ENCODE results near the gene UAP1L1.

UAP1L1 gene

DNA sequence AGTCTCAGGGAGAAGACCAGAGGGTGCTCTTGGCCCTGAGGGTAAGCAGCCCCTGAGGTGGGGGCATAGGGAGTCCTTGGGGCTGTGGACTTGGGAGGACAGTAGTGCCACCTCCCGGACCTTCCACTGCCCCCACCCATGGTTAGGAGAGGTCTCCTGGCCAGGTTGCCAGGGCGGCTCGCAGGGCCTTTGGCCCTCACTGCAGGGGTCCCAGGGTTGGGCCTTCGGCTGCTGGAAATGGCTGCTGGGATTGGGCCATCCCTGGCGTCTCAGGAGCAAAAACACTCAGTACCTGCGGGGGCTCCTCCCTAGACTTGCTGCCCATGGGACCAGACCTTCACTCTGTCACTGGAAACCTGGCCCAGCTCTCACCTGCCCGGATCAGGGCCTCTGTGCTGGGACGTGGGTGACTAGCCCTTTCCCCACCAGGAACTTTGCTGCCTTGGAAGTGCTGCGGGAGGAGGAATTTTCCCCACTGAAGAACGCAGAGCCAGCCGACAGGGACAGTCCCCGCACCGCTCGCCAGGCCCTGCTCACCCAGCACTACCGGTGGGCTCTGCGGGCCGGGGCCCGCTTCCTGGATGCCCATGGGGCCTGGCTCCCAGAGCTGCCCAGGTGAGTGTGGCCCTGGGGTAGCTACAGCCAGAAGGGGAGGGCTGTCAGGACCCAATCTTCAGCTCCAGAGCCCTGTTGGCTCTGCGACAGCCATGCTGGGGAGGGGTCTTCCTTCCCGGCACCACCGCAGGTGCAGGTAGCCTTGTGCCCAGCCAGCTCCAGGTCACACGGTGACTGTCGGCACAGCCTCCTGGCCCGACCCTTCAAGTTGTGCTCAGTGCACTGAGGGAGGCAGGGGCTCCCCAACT, 3.2 kb downstream of the UAP1L1 start (continued):
- TF ChIP-seq, protein P1, sequence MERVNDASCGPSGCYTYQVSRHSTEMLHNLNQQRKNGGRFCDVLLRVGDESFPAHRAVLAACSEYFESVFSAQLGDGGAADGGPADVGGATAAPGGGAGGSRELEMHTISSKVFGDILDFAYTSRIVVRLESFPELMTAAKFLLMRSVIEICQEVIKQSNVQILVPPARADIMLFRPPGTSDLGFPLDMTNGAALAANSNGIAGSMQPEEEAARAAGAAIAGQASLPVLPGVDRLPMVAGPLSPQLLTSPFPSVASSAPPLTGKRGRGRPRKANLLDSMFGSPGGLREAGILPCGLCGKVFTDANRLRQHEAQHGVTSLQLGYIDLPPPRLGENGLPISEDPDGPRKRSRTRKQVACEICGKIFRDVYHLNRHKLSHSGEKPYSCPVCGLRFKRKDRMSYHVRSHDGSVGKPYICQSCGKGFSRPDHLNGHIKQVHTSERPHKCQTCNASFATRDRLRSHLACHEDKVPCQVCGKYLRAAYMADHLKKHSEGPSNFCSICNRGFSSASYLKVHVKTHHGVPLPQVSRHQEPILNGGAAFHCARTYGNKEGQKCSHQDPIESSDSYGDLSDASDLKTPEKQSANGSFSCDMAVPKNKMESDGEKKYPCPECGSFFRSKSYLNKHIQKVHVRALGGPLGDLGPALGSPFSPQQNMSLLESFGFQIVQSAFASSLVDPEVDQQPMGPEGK (tag by site-specific recombination; IDR thresholded peaks at IDR 0.05), result no peak
- TF ChIP-seq ZNF843 (tag by site-specific recombination; IDR thresholded peaks at IDR 0.05), result no peak
- no peak for TF ChIP-seq SALL2 (tag by site-specific recombination; IDR thresholded peaks at IDR 0.05; ENCODE audit: borderline replicate concordance)
- TF ChIP-seq IKZF3 (tag by site-specific recombination; IDR thresholded peaks at IDR 0.05), result no peak
- TF ChIP-seq, protein P2, sequence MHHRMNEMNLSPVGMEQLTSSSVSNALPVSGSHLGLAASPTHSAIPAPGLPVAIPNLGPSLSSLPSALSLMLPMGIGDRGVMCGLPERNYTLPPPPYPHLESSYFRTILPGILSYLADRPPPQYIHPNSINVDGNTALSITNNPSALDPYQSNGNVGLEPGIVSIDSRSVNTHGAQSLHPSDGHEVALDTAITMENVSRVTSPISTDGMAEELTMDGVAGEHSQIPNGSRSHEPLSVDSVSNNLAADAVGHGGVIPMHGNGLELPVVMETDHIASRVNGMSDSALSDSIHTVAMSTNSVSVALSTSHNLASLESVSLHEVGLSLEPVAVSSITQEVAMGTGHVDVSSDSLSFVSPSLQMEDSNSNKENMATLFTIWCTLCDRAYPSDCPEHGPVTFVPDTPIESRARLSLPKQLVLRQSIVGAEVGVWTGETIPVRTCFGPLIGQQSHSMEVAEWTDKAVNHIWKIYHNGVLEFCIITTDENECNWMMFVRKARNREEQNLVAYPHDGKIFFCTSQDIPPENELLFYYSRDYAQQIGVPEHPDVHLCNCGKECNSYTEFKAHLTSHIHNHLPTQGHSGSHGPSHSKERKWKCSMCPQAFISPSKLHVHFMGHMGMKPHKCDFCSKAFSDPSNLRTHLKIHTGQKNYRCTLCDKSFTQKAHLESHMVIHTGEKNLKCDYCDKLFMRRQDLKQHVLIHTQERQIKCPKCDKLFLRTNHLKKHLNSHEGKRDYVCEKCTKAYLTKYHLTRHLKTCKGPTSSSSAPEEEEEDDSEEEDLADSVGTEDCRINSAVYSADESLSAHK (tag by site-specific recombination; IDR thresholded peaks at IDR 0.05), result no peak

DNA sequence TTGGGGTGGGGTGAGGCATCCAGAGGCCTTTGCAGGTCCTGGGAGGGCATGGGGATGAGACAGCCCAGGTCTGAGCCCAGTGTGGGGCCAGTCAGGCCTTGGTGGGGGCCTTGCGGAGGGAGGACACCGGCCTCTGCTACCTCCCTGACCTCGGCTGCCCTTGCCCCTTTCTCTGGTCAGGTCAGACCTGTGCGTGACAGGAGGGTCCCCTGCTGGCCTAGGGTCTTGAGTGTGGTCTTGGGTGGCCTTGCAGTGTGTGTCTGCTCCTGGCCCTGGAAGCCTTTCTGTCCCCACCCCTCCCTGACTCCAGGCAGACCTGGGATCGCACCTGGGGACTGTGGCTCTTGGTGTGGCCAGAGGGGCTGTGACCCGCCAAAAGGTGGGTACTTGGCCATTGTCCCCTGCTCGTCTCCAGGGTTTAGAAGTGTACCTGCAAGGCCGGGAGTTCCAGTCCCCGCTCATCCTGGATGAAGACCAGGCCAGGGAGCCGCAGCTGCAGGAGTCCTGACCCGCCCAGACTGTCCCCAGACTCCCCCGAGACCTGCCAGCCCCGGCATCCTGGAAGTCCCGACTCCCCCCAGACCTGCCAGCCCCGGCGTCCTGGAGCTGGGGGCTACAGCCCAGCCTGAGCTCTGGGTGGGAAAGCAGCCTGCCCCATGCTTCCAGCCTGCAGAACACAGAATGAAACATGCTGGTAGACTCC, 5.1 kb downstream of the UAP1L1 start:
- ChIA-PET POLR2A (interaction anchor here (1.0 to 7.8 kb wide), 2 partner anchors 13 to 30 kb away, joined by 3 to 137 read pairs; partner anchors contain the start of gene SAPCD2), CTCF (interaction anchor here (0.6 to 5.9 kb wide), 5 partner anchors 15 to 1751 kb away, joined by 3 to 34 read pairs (median 6); no protein-coding TSS in a partner anchor)
- Histone ChIP-seq H3K27ac (ENCODE audit: extremely low read depth, low read depth, low read length) (no peak overlapping the region), H3K36me3 (ENCODE audit: control insufficient read depth in 2 of 2, insufficient read depth in 1 of 2, low read length in 2 of 2) (peaks cover 0 to 46% of the 10 kb centered on the region in 2 experiments; a peak in 1 of 3 replicates), H3K9me3 (ENCODE audit: control insufficient read depth, insufficient read depth, low read depth, low read length) (no peaks in the 10 kb centered on the region), H3K4me1 (ENCODE audit: control insufficient read depth, insufficient read depth, low read length) (no peaks in the 10 kb centered on the region; the same call in 1 of the 2 replicates), H3K4me3 (ENCODE audit: low read depth, low read length) (no peak overlapping the region)
- TF ChIP-seq OSR2 (tag by site-specific recombination; IDR thresholded peaks at IDR 0.05) (no peak), ZNF514 (tag by site-specific recombination; IDR thresholded peaks at IDR 0.05) (no peak), ZNF830 (tag by site-specific recombination; IDR thresholded peaks at IDR 0.05; ENCODE audit: low read depth) (no peak), ZNF214 (tag by site-specific recombination; IDR thresholded peaks at IDR 0.05; ENCODE audit: borderline replicate concordance) (no peak), ZNF571 (tag by site-specific recombination; IDR thresholded peaks at IDR 0.05) (no peak), ZBTB17 (tag by site-specific recombination; IDR thresholded peaks at IDR 0.05) (no peak), ZNF549 (tag by site-specific recombination; IDR thresholded peaks at IDR 0.05) (no peak), ZNF132 (tag by site-specific recombination; IDR thresholded peaks at IDR 0.05; ENCODE audit: borderline replicate concordance) (no peak), ZNF658 (tag by site-specific recombination; IDR thresholded peaks at IDR 0.05) (no peak), ZBTB8A (tag by site-specific recombination; IDR thresholded peaks at IDR 0.05) (no peak), ZNF146 (tag by site-specific recombination; IDR thresholded peaks at IDR 0.05) (no peak), KLF16 (tag by site-specific recombination; IDR thresholded peaks at IDR 0.05) (no peak)

DNA sequence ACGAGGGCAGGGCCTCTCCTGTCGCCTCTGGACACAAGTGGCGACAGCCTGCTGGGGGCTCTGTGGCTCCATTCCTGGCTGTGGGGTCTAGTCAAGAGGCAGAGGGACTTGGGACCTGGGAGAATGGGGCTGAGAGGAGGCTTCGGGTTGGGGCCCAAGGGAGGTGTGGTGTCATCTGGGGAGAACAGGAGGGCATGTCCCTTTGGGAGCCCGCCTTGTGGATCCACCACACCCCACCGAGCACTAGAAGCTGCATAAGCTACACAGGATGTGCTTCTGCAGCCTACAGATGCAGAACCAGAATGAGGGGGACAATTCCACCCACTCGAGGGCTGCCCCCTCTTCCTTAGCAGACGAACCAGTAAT, 5.6 kb downstream of the UAP1L1 start:
- no peak for TF ChIP-seq ZNF223 (tag by site-specific recombination; IDR thresholded peaks at IDR 0.05)
- TF ChIP-seq ZFHX2 (tag by site-specific recombination; conservative IDR thresholded peaks at IDR 0.05), result peak; percentile 71; the same call in 1 of the 2 replicates
- CTCF ChIA-PET, result interaction anchor here (0.9 to 5.9 kb wide), 5 partner anchors 8 to 54 kb away, joined by 3 to 34 read pairs (median 6); no protein-coding TSS in a partner anchor
- H3K4me1 ChIP-seq (ENCODE audit: control insufficient read depth, insufficient read depth, low read length), result 0 out of 2 replicates have a peak, but pooled peaks cover 3% of the 10 kb centered on the region
- H3K4me3 ChIP-seq (ENCODE audit: low read depth, low read length), result no peak overlapping the region
- POLR2A ChIA-PET, result interaction anchor here (7.8 kb wide), 1 partner anchor 14 kb away, joined by 137 read pairs; the partner anchor contains the start of gene SAPCD2
- H3K27ac ChIP-seq (ENCODE audit: extremely low read depth, low read depth, low read length), result no peak overlapping the region
- H3K9me3 ChIP-seq (ENCODE audit: control insufficient read depth, insufficient read depth, low read depth, low read length), result no peaks in the 10 kb centered on the region
- H3K36me3 ChIP-seq (ENCODE audit: control insufficient read depth in 2 of 2, insufficient read depth in 1 of 2, low read length in 2 of 2), result peaks cover 0 to 46% of the 10 kb centered on the region in 2 experiments; a peak in 1 of 3 replicates
